Midbrain (tissue), 1 donor: ENCODE results near the gene FOXP1.

Experiments
- DNase-seq: peaks from one replicate; lab custom pipeline; 2025; lab: John Stamatoyannopoulos, UW

FOXP1 gene

GRCh38 chr3:71176366-71176765 lies 407.2 kb downstream of the FOXP1 start:
- no peak for DNase-seq

- DNase-seq = no peak
Measured at GRCh38 chr3:71175691-71176365, 407.7 kb downstream of the FOXP1 start.

DNA sequence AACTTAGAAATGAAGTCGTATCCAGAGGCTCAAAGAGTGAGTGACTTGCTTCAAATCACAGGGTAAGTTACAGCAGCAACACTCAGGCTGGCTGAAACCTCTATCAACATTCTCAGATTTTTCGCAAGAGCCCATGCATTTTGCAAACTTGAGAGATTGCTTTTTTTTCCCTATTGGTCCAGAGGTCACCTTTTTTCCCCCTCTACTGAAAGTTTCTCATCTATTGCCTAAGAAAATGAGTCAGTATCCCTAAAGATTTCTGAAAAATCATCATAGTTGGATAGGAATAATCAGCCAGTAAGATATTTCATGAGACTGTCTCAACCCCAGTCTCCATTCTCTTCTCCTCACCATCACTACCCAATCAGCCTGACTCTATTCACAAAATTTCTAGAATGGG lies 410.6 kb downstream of the FOXP1 start:
- no peak for DNase-seq

DNA sequence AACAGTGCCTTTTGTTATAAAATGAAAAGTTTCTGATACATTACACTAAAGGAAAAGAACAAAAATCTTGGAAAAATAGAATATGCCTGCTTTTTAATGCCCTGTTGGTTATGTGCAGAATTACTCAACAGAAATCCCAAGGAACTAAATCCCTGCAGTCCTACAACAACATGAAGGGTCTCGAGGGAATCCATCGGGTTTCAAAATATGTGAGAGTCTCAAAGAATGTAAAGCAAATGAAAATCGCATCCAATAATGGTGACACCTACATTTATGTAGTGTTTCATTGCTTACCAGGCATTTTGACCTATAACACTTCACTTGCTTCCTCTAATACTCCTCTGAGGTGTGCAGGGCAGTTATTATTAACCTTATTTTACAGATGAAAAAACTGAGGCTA lies 411.3 kb downstream of the FOXP1 start:
- no peak for DNase-seq

DNA sequence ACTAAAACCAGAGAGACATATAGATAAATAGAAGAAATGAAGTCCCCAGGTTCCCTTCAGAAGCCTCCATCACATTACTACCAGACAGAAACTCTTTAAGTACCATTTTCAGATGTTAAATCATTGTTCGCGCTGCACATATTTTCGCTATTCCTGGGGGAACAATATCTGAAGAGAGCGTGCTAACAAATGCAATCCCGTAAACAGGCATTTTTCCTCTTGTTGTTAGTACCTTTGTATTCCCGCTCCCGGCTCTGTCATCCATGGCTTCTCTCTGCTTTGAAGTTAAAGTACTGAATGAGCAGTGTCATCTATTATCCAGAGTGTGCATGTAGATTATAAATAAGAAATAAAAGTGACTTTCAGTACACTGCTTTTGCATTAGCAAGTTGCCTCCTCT lies 412.3 kb downstream of the FOXP1 start:
- no peak for DNase-seq

DNA sequence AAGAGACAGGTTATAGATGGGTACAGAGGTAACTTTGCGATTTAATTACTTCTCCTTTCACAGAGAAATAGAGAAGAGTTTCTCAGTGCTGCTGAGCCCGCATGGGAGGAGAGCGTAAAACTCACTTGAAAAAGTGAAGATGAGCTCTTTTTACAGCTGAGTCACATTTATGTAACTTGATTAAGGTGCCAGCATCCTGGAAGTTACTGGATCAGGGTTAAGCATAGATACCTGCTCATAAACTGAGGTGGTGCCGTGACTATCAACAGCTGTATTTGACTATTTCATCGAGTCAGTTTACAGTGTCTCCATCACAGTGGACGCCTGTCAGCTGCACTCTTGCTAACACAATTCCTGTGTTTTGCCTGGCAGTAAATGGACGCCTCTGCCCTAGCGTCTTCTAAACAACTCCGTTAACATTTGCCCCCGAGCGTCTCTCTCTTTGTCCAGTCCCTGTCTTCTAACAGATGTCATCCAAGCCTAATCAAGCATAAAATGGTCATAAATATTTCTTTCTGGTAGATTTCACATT lies 414.6 kb downstream of the FOXP1 start:
- DNase-seq = no peak

GRCh38 chr3:71168121-71168721 lies 415.3 kb downstream of the FOXP1 start:
- no peak for DNase-seq

GRCh38 chr3:71166339-71167240 lies 416.9 kb downstream of the FOXP1 start:
- no peak for DNase-seq

- DNase-seq = no peak
Measured at GRCh38 chr3:71164881-71165280, 418.6 kb downstream of the FOXP1 start.

GRCh38 chr3:71163198-71163918 lies 420.2 kb downstream of the FOXP1 start:
- DNase-seq = no peak

GRCh38 chr3:71162221-71162620 lies 421.3 kb downstream of the FOXP1 start:
- no peak for DNase-seq

GRCh38 chr3:71160785-71161546 lies 422.6 kb downstream of the FOXP1 start:
- no peak for DNase-seq

GRCh38 chr3:71156062-71156665 lies 427.4 kb downstream of the FOXP1 start:
- DNase-seq = no peak

GRCh38 chr3:71154846-71155245 lies 428.7 kb downstream of the FOXP1 start:
- DNase-seq = no peak

DNA sequence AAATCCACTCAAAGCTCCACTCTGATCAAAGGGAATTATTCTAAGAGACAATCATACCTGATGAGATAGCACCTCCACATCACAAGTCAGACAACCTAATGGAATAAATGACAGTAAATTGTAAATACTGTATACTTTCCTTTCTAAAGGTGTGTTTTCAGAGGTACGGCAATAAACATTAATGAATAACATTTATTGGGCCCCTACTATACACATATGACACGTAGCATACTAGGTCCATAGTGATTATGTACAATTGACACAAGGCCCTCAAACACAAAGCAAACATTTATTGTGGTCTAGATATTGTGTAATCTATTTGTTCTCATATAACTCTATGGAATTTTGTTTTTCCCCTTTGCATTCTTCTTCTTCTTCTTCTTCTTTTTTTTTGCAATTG lies 429.8 kb downstream of the FOXP1 start:
- DNase-seq = no peak

GRCh38 chr3:71152892-71153265 lies 430.6 kb downstream of the FOXP1 start:
- DNase-seq = no peak

DNA sequence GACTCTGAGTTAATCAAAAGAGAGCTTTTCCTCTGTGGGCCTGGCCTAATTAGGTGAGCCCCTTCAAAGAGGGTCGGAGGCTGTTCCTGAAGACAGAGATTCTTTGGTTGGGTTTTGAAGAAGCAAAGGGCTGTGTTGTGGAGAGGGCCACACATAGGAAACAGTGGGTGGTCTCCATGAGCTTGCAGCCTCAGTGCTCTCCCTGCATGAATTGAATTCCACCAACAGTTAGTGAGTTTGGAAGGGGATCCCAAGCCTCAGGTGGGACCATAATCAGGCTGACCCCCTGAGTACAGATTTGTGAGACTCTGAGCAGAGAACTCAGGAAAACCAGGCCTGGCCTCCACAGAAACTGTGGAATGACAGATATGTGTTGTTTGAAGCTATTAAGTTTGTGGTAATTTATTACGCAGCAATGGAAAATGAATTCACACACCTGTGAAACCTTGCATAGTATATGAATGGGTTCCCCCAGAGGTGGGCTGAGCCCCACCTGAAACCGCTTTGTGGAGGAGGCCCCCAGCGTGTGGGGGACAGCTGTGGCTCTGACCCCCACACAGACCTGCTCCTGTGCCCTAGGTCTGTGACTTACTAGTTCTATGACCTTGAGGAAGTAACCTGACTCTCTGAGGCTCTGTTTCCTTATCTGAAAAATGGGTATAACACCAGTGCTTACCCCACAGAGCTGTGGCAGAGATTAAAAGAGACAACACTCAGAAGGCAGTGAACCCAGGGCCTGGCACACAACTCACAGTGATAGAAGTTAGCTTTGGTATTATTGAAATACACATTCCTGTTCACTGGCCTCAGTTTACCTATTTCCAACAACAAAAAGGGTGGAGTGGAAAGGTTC lies 431.3 kb downstream of the FOXP1 start:
- DNase-seq = no peak

- DNase-seq = no peak
Measured at GRCh38 chr3:71149959-71150954, 433.3 kb downstream of the FOXP1 start.
